Measurements from ENCODE around the gene PAXIP1.

PAXIP1 gene

GRCh38 chr7:154977250-154977649 lies 25.7 kb downstream of the PAXIP1 start:
- TF ChIP-seq CTCF (IDR thresholded peaks at IDR 0.05), result no peak
- TF ChIP-seq ZFX (IDR thresholded peaks at IDR 0.05; ENCODE audit: borderline replicate concordance), result no peak
- H3K27ac ChIP-seq, result no peak overlapping the region

GRCh38 chr7:154976844-154977243 lies 26.1 kb downstream of the PAXIP1 start:
- TF ChIP-seq ZFX (IDR thresholded peaks at IDR 0.05; ENCODE audit: borderline replicate concordance) (no peak), CTCF (IDR thresholded peaks at IDR 0.05) (no peak)
- no peak overlapping the region for H3K27ac ChIP-seq

GRCh38 chr7:154975984-154976383 lies 26.9 kb downstream of the PAXIP1 start:
- no peak for TF ChIP-seq CTCF (IDR thresholded peaks at IDR 0.05)
- no peak for TF ChIP-seq ZFX (IDR thresholded peaks at IDR 0.05; ENCODE audit: borderline replicate concordance)
- no peak overlapping the region for H3K27ac ChIP-seq

GRCh38 chr7:154973381-154973780 lies 29.5 kb downstream of the PAXIP1 start:
- H3K27ac ChIP-seq, result no peak overlapping the region
- TF ChIP-seq CTCF (IDR thresholded peaks at IDR 0.05) (no peak), ZFX (IDR thresholded peaks at IDR 0.05; ENCODE audit: borderline replicate concordance) (no peak)

GRCh38 chr7:154968336-154969001 lies 34.5 kb downstream of the PAXIP1 start:
- no peak for TF ChIP-seq ZFX (IDR thresholded peaks at IDR 0.05; ENCODE audit: borderline replicate concordance)
- TF ChIP-seq CTCF (IDR thresholded peaks at IDR 0.05), result no peak

GRCh38 chr7:154967401-154967955 lies 35.4 kb downstream of the PAXIP1 start:
- H3K27ac ChIP-seq, result no peak overlapping the region
- TF ChIP-seq CTCF (IDR thresholded peaks at IDR 0.05) (no peak), ZFX (IDR thresholded peaks at IDR 0.05; ENCODE audit: borderline replicate concordance) (no peak)

More at GRCh38 chr7:154968336-154969001, 34.5 kb downstream of the PAXIP1 start:
- no peak overlapping the region for H3K27ac ChIP-seq

- TF ChIP-seq ZFX (IDR thresholded peaks at IDR 0.05; ENCODE audit: borderline replicate concordance), result no peak
- no peak for TF ChIP-seq CTCF (IDR thresholded peaks at IDR 0.05)
- H3K27ac ChIP-seq, result no peak overlapping the region
Measured at GRCh38 chr7:154965014-154965413, 37.9 kb downstream of the PAXIP1 start.
